ENCODE measurements around the gene NNT. TPM values are rescaled to one million over a fixed set of nuclear protein-coding genes. Genes with fewer than 3 reads are reported as not detected.
"Not testable (repeated sequence)": the region's sequence is repeated elsewhere in the genome, so short reads cannot be mapped to it uniquely, and the experiment has no call there.

Gene NNT
- total RNA-seq, 1 experiment from 2014 or later = 71.6 TPM

GRCh38 chr5:43555895-43556606 is 46.9 kb upstream of the NNT start:
- BruUV-seq (replicated peaks) = no TSS peak
- CTCF ChIA-PET = interaction anchor here (0.6 to 0.7 kb wide), 3 partner anchors 75 to 647 kb away, joined by 3 to 4 read pairs (median 3); no protein-coding TSS in a partner anchor

DNA sequence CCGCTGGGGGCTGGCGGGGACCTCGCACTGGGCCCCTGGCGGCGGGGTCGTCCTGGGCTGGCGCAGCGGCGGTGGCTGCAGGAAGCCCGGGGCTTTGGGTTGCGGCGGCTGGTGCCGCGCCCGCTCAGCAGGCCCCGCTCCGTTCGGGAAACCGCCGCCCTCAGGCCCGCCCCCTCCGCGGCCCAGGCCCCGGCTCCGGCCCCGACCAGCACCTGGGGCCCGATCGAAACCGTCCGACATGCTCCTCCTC is 46.4 kb upstream of the NNT start:
- peaks cover 35% of the 10 kb centered on the region for H3K4me1 ChIP-seq (ENCODE audit: insufficient read depth, low read length, poor library complexity, severe bottlenecking)
- BruUV-seq (replicated peaks); POLR2A ChIA-PET (ENCODE audit: low non-redundant PET); CTCF ChIA-PET; DNase-seq (ENCODE audit: low spot score); H3K27me3 ChIP-seq (replicated peaks; ENCODE audit: insufficient read depth, low read depth, low read length, poor library complexity); H3K9me3 ChIP-seq (ENCODE audit: low read depth, low read length, poor library complexity, severe bottlenecking): not testable (repeated sequence)
- peak overlapping the region; percentile 92 for H3K4me3 ChIP-seq (ENCODE audit: low read depth, low read length, poor library complexity, severe bottlenecking)
- H3K27ac ChIP-seq (ENCODE audit: low read depth, low read length, poor library complexity, severe bottlenecking) = peak overlapping the region; percentile 94
- peaks cover 33% of the 10 kb centered on the region for H3K36me3 ChIP-seq (ENCODE audit: insufficient read depth, low read length, poor library complexity, severe bottlenecking)
- intact Hi-C loops (cut with micrococcal nuclease; ENCODE audit: unreplicated experiment) = loop anchor here (5.0 kb wide), 1 partner anchor 46 kb away; the partner anchor contains the start of gene NNT

More at GRCh38 chr5:43555895-43556606, 46.9 kb upstream of the NNT start:
- Histone ChIP-seq H3K9me3 (ENCODE audit: low read depth, low read length, poor library complexity, severe bottlenecking) (no peaks in the 10 kb centered on the region), H3K27me3 (replicated peaks; ENCODE audit: insufficient read depth, low read depth, low read length, poor library complexity) (no peaks in the 10 kb centered on the region), H3K36me3 (ENCODE audit: insufficient read depth, low read length, poor library complexity, severe bottlenecking) (peaks cover 38% of the 10 kb centered on the region), H3K27ac (ENCODE audit: low read depth, low read length, poor library complexity, severe bottlenecking) (peak overlapping the region; percentile 94), H3K4me1 (ENCODE audit: insufficient read depth, low read length, poor library complexity, severe bottlenecking) (peaks cover 35% of the 10 kb centered on the region), H3K4me3 (ENCODE audit: low read depth, low read length, poor library complexity, severe bottlenecking) (peak overlapping the region; percentile 92)
- peak; percentile 65 for DNase-seq (ENCODE audit: low spot score)
- intact Hi-C loops (cut with micrococcal nuclease; ENCODE audit: unreplicated experiment) = loop anchor here (5.0 kb wide), 1 partner anchor 46 kb away; the partner anchor contains the start of gene NNT
- POLR2A ChIA-PET (ENCODE audit: low non-redundant PET) = no interaction called here
- TF ChIP-seq, protein P1, sequence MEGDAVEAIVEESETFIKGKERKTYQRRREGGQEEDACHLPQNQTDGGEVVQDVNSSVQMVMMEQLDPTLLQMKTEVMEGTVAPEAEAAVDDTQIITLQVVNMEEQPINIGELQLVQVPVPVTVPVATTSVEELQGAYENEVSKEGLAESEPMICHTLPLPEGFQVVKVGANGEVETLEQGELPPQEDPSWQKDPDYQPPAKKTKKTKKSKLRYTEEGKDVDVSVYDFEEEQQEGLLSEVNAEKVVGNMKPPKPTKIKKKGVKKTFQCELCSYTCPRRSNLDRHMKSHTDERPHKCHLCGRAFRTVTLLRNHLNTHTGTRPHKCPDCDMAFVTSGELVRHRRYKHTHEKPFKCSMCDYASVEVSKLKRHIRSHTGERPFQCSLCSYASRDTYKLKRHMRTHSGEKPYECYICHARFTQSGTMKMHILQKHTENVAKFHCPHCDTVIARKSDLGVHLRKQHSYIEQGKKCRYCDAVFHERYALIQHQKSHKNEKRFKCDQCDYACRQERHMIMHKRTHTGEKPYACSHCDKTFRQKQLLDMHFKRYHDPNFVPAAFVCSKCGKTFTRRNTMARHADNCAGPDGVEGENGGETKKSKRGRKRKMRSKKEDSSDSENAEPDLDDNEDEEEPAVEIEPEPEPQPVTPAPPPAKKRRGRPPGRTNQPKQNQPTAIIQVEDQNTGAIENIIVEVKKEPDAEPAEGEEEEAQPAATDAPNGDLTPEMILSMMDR (conservative IDR thresholded peaks at IDR 0.05; ENCODE audit: low read depth, low read length) = no peak
- TF ChIP-seq EZH2 (IDR thresholded peaks at IDR 0.05; ENCODE audit: borderline replicate concordance, low read depth, low read length, poor library complexity, severe bottlenecking) = no peak

- H3K36me3 ChIP-seq (ENCODE audit: insufficient read depth, low read length, poor library complexity, severe bottlenecking) = peaks cover 28% of the 10 kb centered on the region
- intact Hi-C loops (cut with micrococcal nuclease; ENCODE audit: unreplicated experiment) = loop anchor here (5.0 kb wide), 1 partner anchor 45 kb away; the partner anchor contains the start of gene NNT
- BruUV-seq (replicated peaks) = no TSS peak
- peak; percentile 88 for DNase-seq (ENCODE audit: low spot score)
- peaks cover 32% of the 10 kb centered on the region for H3K4me1 ChIP-seq (ENCODE audit: insufficient read depth, low read length, poor library complexity, severe bottlenecking)
- H3K9me3 ChIP-seq (ENCODE audit: low read depth, low read length, poor library complexity, severe bottlenecking) = no peaks in the 10 kb centered on the region
- TF ChIP-seq, protein P1 (conservative IDR thresholded peaks at IDR 0.05; ENCODE audit: low read depth, low read length) = peak; percentile 59
- no peak for TF ChIP-seq EZH2 (IDR thresholded peaks at IDR 0.05; ENCODE audit: borderline replicate concordance, low read depth, low read length, poor library complexity, severe bottlenecking)
- H3K27me3 ChIP-seq (replicated peaks; ENCODE audit: insufficient read depth, low read depth, low read length, poor library complexity) = no peaks in the 10 kb centered on the region
- H3K27ac ChIP-seq (ENCODE audit: low read depth, low read length, poor library complexity, severe bottlenecking) = peak within 1 kb of the TSS; percentile 94
- POLR2A ChIA-PET (ENCODE audit: low non-redundant PET) = no interaction called here
- peak within 1 kb of the TSS; percentile 92 for H3K4me3 ChIP-seq (ENCODE audit: low read depth, low read length, poor library complexity, severe bottlenecking)
- CTCF ChIA-PET = no interaction called here
Observed at GRCh38 chr5:43556857-43557542, 46.0 kb upstream of the NNT start, which contains the start of gene PAIP1. PAIP1 (minus strand) TSS chr5:43557077; CDS start chr5:43556846, 231 bp downstream.

Data from A673 (cell line).